WTC11 (cell line): ENCODE data around the gene TCF3. TPM values are rescaled to one million over a fixed set of nuclear protein-coding genes. Genes with fewer than 3 reads are reported as not detected.

Experiments
- ATAC-seq: fragments of 200-7000 bp; cut with Tn5 transposase; 2 replicates; pipeline ENCODE4 v1.10.0; 2021; ENCODE audit warnings: mild to moderate bottlenecking, moderate library complexity
- CTCF ChIA-PET: fragments of 300-600 bp; sonication (Branson Sonifier 250); formaldehyde crosslinking; loops from one replicate; lab custom pipeline; 2021; ENCODE audit warnings: antibody characterized with exemption; lab: Charles Lee
- POLR2A ChIA-PET: fragments of 350-600 bp; sonication (Branson Sonifier 250); formaldehyde crosslinking; loops from one replicate; lab custom pipeline; 2021; ENCODE audit warnings: antibody characterized with exemption; lab: Charles Lee
- DNase-seq: peaks from one replicate; pipeline ENCODE4 v3.0.0; 2021; ENCODE audit warnings: low spot score
- H3K27ac Mint-ChIP-seq: 2 replicates; pipeline ENCODE4 v1.8.0; 2021; ENCODE audit warnings: mixed read lengths
- H3K27me3 Mint-ChIP-seq: 2 replicates; pipeline ENCODE4 v1.8.0; 2021; ENCODE audit warnings: low read depth, mild to moderate bottlenecking, moderate library complexity, mixed read lengths
- H3K36me3 Mint-ChIP-seq: 2 replicates; pipeline ENCODE4 v1.8.0; 2021; ENCODE audit warnings: mixed read lengths
- H3K4me1 Mint-ChIP-seq: 2 replicates; pipeline ENCODE4 v1.8.0; 2022; ENCODE audit warnings: mixed read lengths
- H3K4me3 Mint-ChIP-seq: 2 replicates; pipeline ENCODE4 v1.8.0; 2021; ENCODE audit warnings: mild to moderate bottlenecking, moderate library complexity, mixed read lengths
- H3K9me3 Mint-ChIP-seq: 2 replicates; pipeline ENCODE4 v1.8.0; 2021; ENCODE audit warnings: mixed read lengths
- CREB1 ChIP-seq: sonication (generic); formaldehyde crosslinking; IDR thresholded peaks from 2 replicates; pipeline ENCODE4 v1.8.0; 2023; ENCODE audit warnings: mild to moderate bottlenecking, missing genetic modification reagents
- CREM ChIP-seq: sonication (generic); formaldehyde crosslinking; IDR thresholded peaks from 2 replicates; pipeline ENCODE4 v1.8.1; 2022; ENCODE audit warnings: mild to moderate bottlenecking, missing genetic modification reagents, moderate library complexity
- E2F4 ChIP-seq: sonication (generic); formaldehyde crosslinking; IDR thresholded peaks from 2 replicates; pipeline ENCODE4 v1.8.1; 2022; ENCODE audit warnings: low read depth, mild to moderate bottlenecking, moderate library complexity, missing genetic modification reagents, borderline replicate concordance
- E2F5 ChIP-seq: sonication (generic); formaldehyde crosslinking; IDR thresholded peaks from 2 replicates; pipeline ENCODE4 v1.8.1; 2022; ENCODE audit warnings: mild to moderate bottlenecking, moderate library complexity, missing genetic modification reagents
- FOXP1 ChIP-seq: sonication (generic); formaldehyde crosslinking; IDR thresholded peaks from 2 replicates; pipeline ENCODE4 v1.8.0; 2022; ENCODE audit warnings: missing genetic modification reagents, mild to moderate bottlenecking, moderate library complexity, borderline replicate concordance
- GABPB1 ChIP-seq: sonication (generic); formaldehyde crosslinking; IDR thresholded peaks from 2 replicates; pipeline ENCODE4 v1.8.1; 2023; ENCODE audit warnings: mild to moderate bottlenecking, missing genetic modification reagents
- GTF2I ChIP-seq: fragments of 250-450 bp; sonication (Bioruptor Pico); conservative IDR thresholded peaks from 2 replicates; pipeline ENCODE4 v1.4.0; 2021; ENCODE audit warnings: mild to moderate bottlenecking
- HMGA2 ChIP-seq: fragments of 250-450 bp; sonication (Bioruptor Pico); IDR thresholded peaks from 2 replicates; pipeline ENCODE4 v1.4.0; 2021; ENCODE audit warnings: mild to moderate bottlenecking, moderate library complexity
- NR3C1 ChIP-seq: sonication (generic); formaldehyde crosslinking; conservative IDR thresholded peaks from 2 replicates; pipeline ENCODE4 v1.8.1; 2023; ENCODE audit warnings: low read depth, mild to moderate bottlenecking, missing genetic modification reagents
- SMAD4 ChIP-seq: sonication (generic); formaldehyde crosslinking; IDR thresholded peaks from 2 replicates; pipeline ENCODE4 v1.8.0; 2022; ENCODE audit warnings: mild to moderate bottlenecking, missing genetic modification reagents
- SOX15 ChIP-seq: fragments of 250-450 bp; sonication (Bioruptor Pico); IDR thresholded peaks from 2 replicates; pipeline ENCODE4 v1.9.0; 2021; ENCODE audit warnings: mild to moderate bottlenecking
- ZNF219 ChIP-seq: sonication (generic); formaldehyde crosslinking; IDR thresholded peaks from 2 replicates; pipeline ENCODE4 v1.8.0; 2023; ENCODE audit warnings: missing genetic modification reagents, mild to moderate bottlenecking, borderline replicate concordance
- ZNF416 ChIP-seq: fragments of 250-450 bp; sonication (Bioruptor Pico); IDR thresholded peaks from 2 replicates; pipeline ENCODE4 v1.9.0; 2021; ENCODE audit warnings: mild to moderate bottlenecking, inconsistent platforms
- ZNF423 ChIP-seq: fragments of 250-450 bp; sonication (Bioruptor Pico); IDR thresholded peaks from 2 replicates; pipeline ENCODE4 v2.1.2; 2022; ENCODE audit warnings: mild to moderate bottlenecking, moderate library complexity
- total RNA-seq: library from RNA; stranded (reverse); gene quantifications from 3 replicates; pipeline ENCODE4 v1.2.3, GENCODE V29; 2021
- TF ChIP-seq, protein P1 (sequence below): fragments of 250-450 bp; sonication (Bioruptor Pico); IDR thresholded peaks from 2 replicates; pipeline ENCODE4 v1.9.0; 2021; ENCODE audit warnings: mild to moderate bottlenecking
- TF ChIP-seq, protein P2 (sequence below): sonication (generic); formaldehyde crosslinking; IDR thresholded peaks from 2 replicates; pipeline ENCODE4 v1.8.1; 2023; ENCODE audit warnings: mild to moderate bottlenecking, missing genetic modification reagents, borderline replicate concordance
- TF ChIP-seq, protein P3 (sequence below): fragments of 200-600 bp; IDR thresholded peaks from 2 replicates; pipeline ENCODE4 v1.8.0; 2022; ENCODE audit warnings: antibody characterized with exemption
- TF ChIP-seq, protein P4 (sequence below): sonication (generic); formaldehyde crosslinking; IDR thresholded peaks from 2 replicates; pipeline ENCODE4 v1.8.0; 2022; ENCODE audit warnings: mild to moderate bottlenecking, missing genetic modification reagents
- TF ChIP-seq, protein P5 (sequence below): fragments of 250-450 bp; sonication (Bioruptor Pico); IDR thresholded peaks from 2 replicates; pipeline ENCODE4 v1.9.0; 2021; ENCODE audit warnings: mild to moderate bottlenecking, borderline replicate concordance

The TCF3 gene
- total RNA-seq, 1 experiment from 2014 or later, result 324 TPM

DNA sequence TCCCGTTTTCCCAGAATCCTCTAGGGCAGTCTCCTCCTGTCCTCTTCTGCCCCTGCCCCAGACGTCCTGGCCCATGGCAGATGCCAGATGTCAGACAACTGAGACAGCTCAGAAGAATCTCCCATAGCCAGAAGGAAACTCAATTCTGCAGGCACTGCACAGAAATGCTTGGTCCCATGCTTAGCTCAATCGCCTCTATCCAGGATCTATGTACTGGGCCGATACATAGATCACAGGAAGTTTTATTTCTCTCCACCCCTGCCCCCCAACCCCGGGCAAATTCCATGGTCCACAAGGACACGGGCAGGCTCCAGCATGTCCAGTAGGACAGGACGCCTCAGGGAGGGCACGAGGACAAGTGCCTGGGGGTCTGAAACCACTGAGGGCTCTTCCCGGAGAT lies 64.5 kb downstream of the TCF3 start (continued):
- no peak for TF ChIP-seq ZNF416 (CRISPR knock-in tag)
- TF ChIP-seq CREM (CRISPR knock-in tag), result no peak
- TF ChIP-seq CREB1, result no peak
- no peak for TF ChIP-seq SOX15 (CRISPR knock-in tag)
- TF ChIP-seq, protein P1, sequence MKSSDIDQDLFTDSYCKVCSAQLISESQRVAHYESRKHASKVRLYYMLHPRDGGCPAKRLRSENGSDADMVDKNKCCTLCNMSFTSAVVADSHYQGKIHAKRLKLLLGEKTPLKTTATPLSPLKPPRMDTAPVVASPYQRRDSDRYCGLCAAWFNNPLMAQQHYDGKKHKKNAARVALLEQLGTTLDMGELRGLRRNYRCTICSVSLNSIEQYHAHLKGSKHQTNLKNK (CRISPR knock-in tag), result no peak
- no peak for TF ChIP-seq NR3C1
- no peak for TF ChIP-seq E2F5 (CRISPR knock-in tag)
- TF ChIP-seq, protein P2, sequence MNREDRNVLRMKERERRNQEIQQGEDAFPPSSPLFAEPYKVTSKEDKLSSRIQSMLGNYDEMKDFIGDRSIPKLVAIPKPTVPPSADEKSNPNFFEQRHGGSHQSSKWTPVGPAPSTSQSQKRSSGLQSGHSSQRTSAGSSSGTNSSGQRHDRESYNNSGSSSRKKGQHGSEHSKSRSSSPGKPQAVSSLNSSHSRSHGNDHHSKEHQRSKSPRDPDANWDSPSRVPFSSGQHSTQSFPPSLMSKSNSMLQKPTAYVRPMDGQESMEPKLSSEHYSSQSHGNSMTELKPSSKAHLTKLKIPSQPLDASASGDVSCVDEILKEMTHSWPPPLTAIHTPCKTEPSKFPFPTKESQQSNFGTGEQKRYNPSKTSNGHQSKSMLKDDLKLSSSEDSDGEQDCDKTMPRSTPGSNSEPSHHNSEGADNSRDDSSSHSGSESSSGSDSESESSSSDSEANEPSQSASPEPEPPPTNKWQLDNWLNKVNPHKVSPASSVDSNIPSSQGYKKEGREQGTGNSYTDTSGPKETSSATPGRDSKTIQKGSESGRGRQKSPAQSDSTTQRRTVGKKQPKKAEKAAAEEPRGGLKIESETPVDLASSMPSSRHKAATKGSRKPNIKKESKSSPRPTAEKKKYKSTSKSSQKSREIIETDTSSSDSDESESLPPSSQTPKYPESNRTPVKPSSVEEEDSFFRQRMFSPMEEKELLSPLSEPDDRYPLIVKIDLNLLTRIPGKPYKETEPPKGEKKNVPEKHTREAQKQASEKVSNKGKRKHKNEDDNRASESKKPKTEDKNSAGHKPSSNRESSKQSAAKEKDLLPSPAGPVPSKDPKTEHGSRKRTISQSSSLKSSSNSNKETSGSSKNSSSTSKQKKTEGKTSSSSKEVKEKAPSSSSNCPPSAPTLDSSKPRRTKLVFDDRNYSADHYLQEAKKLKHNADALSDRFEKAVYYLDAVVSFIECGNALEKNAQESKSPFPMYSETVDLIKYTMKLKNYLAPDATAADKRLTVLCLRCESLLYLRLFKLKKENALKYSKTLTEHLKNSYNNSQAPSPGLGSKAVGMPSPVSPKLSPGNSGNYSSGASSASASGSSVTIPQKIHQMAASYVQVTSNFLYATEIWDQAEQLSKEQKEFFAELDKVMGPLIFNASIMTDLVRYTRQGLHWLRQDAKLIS (CRISPR knock-in tag), result no peak
- TF ChIP-seq ZNF423 (CRISPR knock-in tag), result no peak
- TF ChIP-seq, all 79 proteins: peak for 0

DNA sequence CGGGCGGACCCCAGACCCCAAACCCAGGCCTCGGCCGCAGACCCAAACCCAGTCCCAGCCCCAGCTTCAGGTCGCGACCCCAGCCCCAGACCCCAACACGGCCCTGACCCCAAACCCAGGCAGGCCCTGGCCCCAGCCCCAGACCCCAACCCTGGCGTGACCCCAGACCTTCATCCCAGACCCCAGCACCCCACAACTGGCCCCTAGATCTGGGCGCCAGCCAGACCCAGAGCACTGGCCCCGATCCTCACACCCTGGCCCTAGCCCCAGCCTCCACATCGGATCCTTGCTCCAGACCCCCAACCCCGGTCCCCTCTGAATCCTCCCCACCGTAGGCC lies 67.2 kb downstream of the TCF3 start:
- no peak overlapping the region for H3K27ac Mint-ChIP-seq
- POLR2A ChIA-PET, result no interaction called here
- no peak for DNase-seq
- peaks cover 40% of the 10 kb centered on the region for H3K36me3 Mint-ChIP-seq
- H3K27me3 Mint-ChIP-seq, result no peaks in the 10 kb centered on the region
- no peak for TF ChIP-seq GTF2I (CRISPR knock-in tag)
- TF ChIP-seq, protein P3, sequence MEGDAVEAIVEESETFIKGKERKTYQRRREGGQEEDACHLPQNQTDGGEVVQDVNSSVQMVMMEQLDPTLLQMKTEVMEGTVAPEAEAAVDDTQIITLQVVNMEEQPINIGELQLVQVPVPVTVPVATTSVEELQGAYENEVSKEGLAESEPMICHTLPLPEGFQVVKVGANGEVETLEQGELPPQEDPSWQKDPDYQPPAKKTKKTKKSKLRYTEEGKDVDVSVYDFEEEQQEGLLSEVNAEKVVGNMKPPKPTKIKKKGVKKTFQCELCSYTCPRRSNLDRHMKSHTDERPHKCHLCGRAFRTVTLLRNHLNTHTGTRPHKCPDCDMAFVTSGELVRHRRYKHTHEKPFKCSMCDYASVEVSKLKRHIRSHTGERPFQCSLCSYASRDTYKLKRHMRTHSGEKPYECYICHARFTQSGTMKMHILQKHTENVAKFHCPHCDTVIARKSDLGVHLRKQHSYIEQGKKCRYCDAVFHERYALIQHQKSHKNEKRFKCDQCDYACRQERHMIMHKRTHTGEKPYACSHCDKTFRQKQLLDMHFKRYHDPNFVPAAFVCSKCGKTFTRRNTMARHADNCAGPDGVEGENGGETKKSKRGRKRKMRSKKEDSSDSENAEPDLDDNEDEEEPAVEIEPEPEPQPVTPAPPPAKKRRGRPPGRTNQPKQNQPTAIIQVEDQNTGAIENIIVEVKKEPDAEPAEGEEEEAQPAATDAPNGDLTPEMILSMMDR, result no peak
- no peak for TF ChIP-seq E2F4 (CRISPR knock-in tag)
- TF ChIP-seq, protein P4, sequence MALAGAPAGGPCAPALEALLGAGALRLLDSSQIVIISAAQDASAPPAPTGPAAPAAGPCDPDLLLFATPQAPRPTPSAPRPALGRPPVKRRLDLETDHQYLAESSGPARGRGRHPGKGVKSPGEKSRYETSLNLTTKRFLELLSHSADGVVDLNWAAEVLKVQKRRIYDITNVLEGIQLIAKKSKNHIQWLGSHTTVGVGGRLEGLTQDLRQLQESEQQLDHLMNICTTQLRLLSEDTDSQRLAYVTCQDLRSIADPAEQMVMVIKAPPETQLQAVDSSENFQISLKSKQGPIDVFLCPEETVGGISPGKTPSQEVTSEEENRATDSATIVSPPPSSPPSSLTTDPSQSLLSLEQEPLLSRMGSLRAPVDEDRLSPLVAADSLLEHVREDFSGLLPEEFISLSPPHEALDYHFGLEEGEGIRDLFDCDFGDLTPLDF (CRISPR knock-in tag), result no peak
- TF ChIP-seq, protein P5, sequence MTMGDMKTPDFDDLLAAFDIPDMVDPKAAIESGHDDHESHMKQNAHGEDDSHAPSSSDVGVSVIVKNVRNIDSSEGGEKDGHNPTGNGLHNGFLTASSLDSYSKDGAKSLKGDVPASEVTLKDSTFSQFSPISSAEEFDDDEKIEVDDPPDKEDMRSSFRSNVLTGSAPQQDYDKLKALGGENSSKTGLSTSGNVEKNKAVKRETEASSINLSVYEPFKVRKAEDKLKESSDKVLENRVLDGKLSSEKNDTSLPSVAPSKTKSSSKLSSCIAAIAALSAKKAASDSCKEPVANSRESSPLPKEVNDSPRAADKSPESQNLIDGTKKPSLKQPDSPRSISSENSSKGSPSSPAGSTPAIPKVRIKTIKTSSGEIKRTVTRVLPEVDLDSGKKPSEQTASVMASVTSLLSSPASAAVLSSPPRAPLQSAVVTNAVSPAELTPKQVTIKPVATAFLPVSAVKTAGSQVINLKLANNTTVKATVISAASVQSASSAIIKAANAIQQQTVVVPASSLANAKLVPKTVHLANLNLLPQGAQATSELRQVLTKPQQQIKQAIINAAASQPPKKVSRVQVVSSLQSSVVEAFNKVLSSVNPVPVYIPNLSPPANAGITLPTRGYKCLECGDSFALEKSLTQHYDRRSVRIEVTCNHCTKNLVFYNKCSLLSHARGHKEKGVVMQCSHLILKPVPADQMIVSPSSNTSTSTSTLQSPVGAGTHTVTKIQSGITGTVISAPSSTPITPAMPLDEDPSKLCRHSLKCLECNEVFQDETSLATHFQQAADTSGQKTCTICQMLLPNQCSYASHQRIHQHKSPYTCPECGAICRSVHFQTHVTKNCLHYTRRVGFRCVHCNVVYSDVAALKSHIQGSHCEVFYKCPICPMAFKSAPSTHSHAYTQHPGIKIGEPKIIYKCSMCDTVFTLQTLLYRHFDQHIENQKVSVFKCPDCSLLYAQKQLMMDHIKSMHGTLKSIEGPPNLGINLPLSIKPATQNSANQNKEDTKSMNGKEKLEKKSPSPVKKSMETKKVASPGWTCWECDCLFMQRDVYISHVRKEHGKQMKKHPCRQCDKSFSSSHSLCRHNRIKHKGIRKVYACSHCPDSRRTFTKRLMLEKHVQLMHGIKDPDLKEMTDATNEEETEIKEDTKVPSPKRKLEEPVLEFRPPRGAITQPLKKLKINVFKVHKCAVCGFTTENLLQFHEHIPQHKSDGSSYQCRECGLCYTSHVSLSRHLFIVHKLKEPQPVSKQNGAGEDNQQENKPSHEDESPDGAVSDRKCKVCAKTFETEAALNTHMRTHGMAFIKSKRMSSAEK (CRISPR knock-in tag), result no peak
- TF ChIP-seq ZNF219 (CRISPR knock-in tag), result no peak
- TF ChIP-seq SMAD4 (CRISPR knock-in tag), result no peak
- no peak for TF ChIP-seq HMGA2
- TF ChIP-seq GABPB1 (CRISPR knock-in tag), result no peak
- TF ChIP-seq FOXP1 (CRISPR knock-in tag), result no peak
- no peaks in the 10 kb centered on the region for H3K9me3 Mint-ChIP-seq
- CTCF ChIA-PET, result no interaction called here
- ATAC-seq, result no peak
- H3K4me1 Mint-ChIP-seq, result no peaks in the 10 kb centered on the region; the same call in 1 of the 2 replicates
- no peak overlapping the region for H3K4me3 Mint-ChIP-seq
